ENCODE results near the gene CDC42BPG.

Gene CDC42BPG

GRCh38 chr11:64852804-64853509, 8.5 kb upstream of the CDC42BPG start:
- CTCF ChIA-PET = interaction anchor here (0.5 to 2.8 kb wide), 5 partner anchors 16 to 161 kb away, joined by 3 to 12 read pairs (median 4); partner anchors contain the start of genes ARL2 and BATF2
- H3K27ac ChIP-seq = peak overlapping the region; percentile 99
- no peak for TF ChIP-seq CTCF (conservative IDR thresholded peaks at IDR 0.05; ENCODE audit: low read depth)
- DNase-seq (ENCODE audit: low spot score) = no peak
- POLR2A ChIA-PET (ENCODE audit: low non-redundant PET) = no interaction called here

DNA sequence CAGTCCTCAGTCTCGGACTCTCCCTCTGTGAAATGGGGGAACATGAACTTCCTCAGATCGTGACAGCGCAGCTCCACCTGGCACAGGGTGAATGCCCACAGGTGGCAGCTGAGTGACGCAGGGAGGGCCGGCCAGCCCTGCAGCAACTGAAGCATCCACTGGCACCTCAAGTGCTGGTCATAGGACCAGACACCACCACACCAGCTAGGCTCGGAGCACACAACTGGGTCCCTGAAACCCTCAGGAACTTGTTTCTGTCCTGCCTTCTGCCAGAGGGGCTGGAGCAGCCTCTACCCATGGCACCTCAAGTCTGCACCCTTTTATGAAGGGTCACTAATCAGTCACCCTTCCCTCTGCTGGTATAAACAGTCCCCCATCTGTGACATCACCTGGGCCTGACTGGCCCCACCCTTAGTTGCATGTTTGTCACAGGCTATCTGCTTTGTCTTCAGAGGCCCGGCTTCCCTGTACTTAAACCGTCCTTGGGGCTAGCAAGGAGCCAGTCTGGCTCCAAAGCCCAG, 7.4 kb upstream of the CDC42BPG start:
- ChIA-PET POLR2A (ENCODE audit: low non-redundant PET) (no interaction called here), CTCF (interaction anchor here (0.6 to 1.7 kb wide), 4 partner anchors 26 to 162 kb away, joined by 3 to 5 read pairs (median 3); partner anchors contain the start of genes ARL2 and EHD1)
- peak overlapping the region; percentile 99 for H3K27ac ChIP-seq
- DNase-seq (ENCODE audit: low spot score) = no peak
- TF ChIP-seq CTCF (conservative IDR thresholded peaks at IDR 0.05; ENCODE audit: low read depth) = no peak

- H3K27ac ChIP-seq = peak overlapping the region; percentile 99
- TF ChIP-seq CTCF (conservative IDR thresholded peaks at IDR 0.05; ENCODE audit: low read depth) = no peak
- ChIA-PET CTCF (interaction anchor here (0.6 to 4.9 kb wide), 7 partner anchors 27 to 163 kb away, joined by 3 to 62 read pairs (median 3); partner anchors contain the start of genes ARL2 and EHD1), POLR2A (ENCODE audit: low non-redundant PET) (no interaction called here)
- DNase-seq (ENCODE audit: low spot score) = no peak
These were observed 6.6 kb upstream of the CDC42BPG start for GRCh38 chr11:64850979-64851567.

DNA sequence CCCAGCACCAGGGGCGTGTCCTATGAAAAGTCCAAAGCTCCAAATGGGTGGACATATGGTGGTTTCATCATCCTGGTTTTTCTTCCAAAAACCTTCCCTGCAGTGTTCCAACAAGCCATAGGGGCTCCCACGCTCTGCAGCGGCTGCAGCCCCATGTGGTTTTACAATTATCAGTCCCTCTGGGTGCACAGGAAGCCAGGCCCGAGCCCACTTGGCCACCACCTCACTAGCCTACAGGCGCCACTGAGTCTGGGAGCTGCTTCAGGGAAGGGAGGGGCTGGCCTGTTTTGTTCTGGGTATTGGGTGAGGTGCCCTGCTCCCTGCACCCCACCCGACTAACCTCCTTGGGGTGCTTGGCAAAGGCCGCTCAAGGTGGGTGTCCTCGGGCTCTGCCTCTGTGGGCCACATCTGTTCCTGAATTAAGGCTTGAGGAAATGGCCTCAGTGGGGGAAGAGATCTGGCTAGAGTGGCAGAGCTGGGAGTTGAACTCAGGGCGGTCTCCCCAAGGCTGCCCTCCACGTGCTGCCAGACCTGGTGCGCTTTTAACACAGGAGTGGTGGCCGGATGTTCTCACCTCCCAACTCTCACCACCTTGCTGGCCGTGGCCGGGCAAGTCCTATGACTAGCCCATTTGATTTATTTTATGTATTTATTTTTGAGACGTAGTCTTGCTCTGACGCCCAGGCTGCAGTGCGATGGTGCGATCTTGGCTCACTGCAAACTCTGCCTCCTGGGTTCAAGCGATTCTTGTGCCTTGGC, 5.3 kb upstream of the CDC42BPG start:
- no peak for DNase-seq (ENCODE audit: low spot score)
- POLR2A ChIA-PET (ENCODE audit: low non-redundant PET) = no interaction called here
- TF ChIP-seq CTCF (conservative IDR thresholded peaks at IDR 0.05; ENCODE audit: low read depth) = no peak
- CTCF ChIA-PET = interaction anchor here (0.6 to 5.5 kb wide), 3 partner anchors 38 to 60 kb away, joined by 4 to 62 read pairs (median 39); no protein-coding TSS in a partner anchor
- peak overlapping the region; percentile 99 for H3K27ac ChIP-seq

DNA sequence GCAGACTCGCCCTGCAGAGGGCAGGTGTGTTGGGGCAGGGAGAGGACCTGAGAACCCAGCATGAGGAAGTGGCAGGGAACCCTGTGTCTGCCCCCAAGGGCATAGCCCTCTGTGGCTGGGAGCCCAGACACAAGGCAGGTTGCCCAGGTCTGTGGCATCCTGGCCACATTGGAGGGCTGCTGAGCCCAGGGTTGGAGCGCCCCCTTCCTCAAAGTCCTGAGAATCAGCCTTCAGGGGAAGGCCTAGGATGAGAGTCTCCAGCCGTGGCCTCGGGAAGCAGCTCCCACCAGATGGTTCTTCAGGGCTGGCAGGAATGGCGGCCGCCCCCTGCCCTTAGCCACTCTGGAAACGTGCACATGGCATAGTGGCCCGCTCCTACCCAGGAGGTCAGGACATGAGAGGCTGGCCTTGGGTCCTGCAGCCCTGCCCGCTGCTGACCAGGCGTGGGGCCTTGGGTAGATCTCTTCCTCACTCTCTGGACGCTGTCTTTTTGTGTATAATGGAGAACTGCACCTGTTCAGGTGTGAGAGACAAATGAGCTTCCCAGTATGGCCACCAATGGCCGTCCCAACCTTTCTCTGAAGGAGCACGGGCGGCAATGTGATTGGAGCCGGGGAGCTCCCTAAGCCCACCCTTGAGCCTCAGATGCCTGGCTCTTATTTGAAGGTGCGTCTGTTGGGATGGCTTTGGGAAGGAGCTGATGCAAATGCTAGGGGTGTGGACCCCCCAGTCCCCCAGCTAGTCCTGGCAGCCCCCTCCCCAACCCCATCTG, 4.6 kb upstream of the CDC42BPG start:
- no peak for DNase-seq (ENCODE audit: low spot score)
- no peak for TF ChIP-seq CTCF (conservative IDR thresholded peaks at IDR 0.05; ENCODE audit: low read depth)
- H3K27ac ChIP-seq = peak overlapping the region; percentile 99
- CTCF ChIA-PET = interaction anchor here (0.6 to 5.5 kb wide), 5 partner anchors 29 to 165 kb away, joined by 3 to 62 read pairs (median 4); partner anchors contain the start of gene EHD1
- POLR2A ChIA-PET (ENCODE audit: low non-redundant PET) = no interaction called here
